Right ventricle myocardium superior (tissue), 1 donor: ENCODE data around the gene EDN2. TPM values are rescaled to one million over a fixed set of nuclear protein-coding genes. Genes with fewer than 3 reads are reported as not detected.

Source experiments
- ATAC-seq: fragments of 200-7000 bp; cut with Tn5 transposase; one replicate; pipeline ENCODE4 v1.9.1; 2020; ENCODE audit warnings: mild to moderate bottlenecking; ENCODE audit not compliant: poor library complexity
- DNase-seq: peaks from one replicate; pipeline ENCODE4 v3.0.0-alpha.2; 2020
- intact Hi-C: fragments of 100-400 bp; cut with DNase I; formaldehyde crosslinking; loops from one replicate; pipeline ENCODE4 v1.11.2; 2022
- total RNA-seq: library from RNA; stranded (reverse); fragmentation: NEBNext Ultra II Directional; extraction: Animal tissue kit (Norgen Biotek cat#: 25700); gene quantifications from one replicate; pipeline ENCODE4 v1.2.1, GENCODE V29; 2021
- donor health status: DM: no; HTN: yes; CAD: no; lungs with severe emphysema.

Gene EDN2
- total RNA-seq, 1 donor from 2014 or later: 0.27 TPM

- intact Hi-C loops: no loop called here
- DNase-seq (no peak), ATAC-seq (no peak)
Observed at GRCh38 chr1:41489561-41489960, 5.1 kb upstream of the EDN2 start.

- intact Hi-C loops: no loop called here
- DNase-seq: peak; percentile 31
- ATAC-seq: no peak
Observed at GRCh38 chr1:41488040-41488951, 3.8 kb upstream of the EDN2 start.

GRCh38 chr1:41487126-41488039, 2.9 kb upstream of the EDN2 start:
- DNase-seq (no peak), ATAC-seq (no peak)
- intact Hi-C loops: no loop called here

- DNase-seq (no peak), ATAC-seq (no peak)
- intact Hi-C loops: no loop called here
Observed at GRCh38 chr1:41486371-41487125, 2.1 kb upstream of the EDN2 start.

- DNase-seq: no peak
- intact Hi-C loops: no loop called here
- no peak for ATAC-seq
Observed at GRCh38 chr1:41486053-41486370, 1.5 kb upstream of the EDN2 start.

GRCh38 chr1:41485605-41486004, 1.1 kb upstream of the EDN2 start:
- DNase-seq (no peak), ATAC-seq (no peak)
- intact Hi-C loops: no loop called here

GRCh38 chr1:41483960-41484401, 502 bp downstream of the EDN2 start:
- DNase-seq (no peak), ATAC-seq (no peak)
- intact Hi-C loops: no loop called here

GRCh38 chr1:41483001-41483850, 1.3 kb downstream of the EDN2 start:
- ATAC-seq (peak; percentile 52), DNase-seq (peak; percentile 70)
- intact Hi-C loops: no loop called here

- no peak for ATAC-seq
- intact Hi-C loops: no loop called here
Observed at GRCh38 chr1:41482001-41482765, 2.3 kb downstream of the EDN2 start.

GRCh38 chr1:41481109-41481775, 3.2 kb downstream of the EDN2 start:
- ATAC-seq: no peak
- intact Hi-C loops: no loop called here
- no peak for DNase-seq

More at GRCh38 chr1:41482001-41482765, 2.3 kb downstream of the EDN2 start:
- DNase-seq: no peak

- ATAC-seq: no peak
- DNase-seq: no peak
- intact Hi-C loops: no loop called here
Observed at GRCh38 chr1:41480204-41481108, 4.0 kb downstream of the EDN2 start.

GRCh38 chr1:41479808-41480160, 4.7 kb downstream of the EDN2 start:
- DNase-seq: no peak
- no peak for ATAC-seq
- intact Hi-C loops: no loop called here

GRCh38 chr1:41479000-41479807, 5.3 kb downstream of the EDN2 start:
- intact Hi-C loops: no loop called here
- peak; percentile 82 for DNase-seq
- peak; percentile 40 for ATAC-seq

- DNase-seq: no peak
- intact Hi-C loops: no loop called here
- no peak for ATAC-seq
Observed at GRCh38 chr1:41478118-41478748, 6.2 kb downstream of the EDN2 start.
